Neural progenitor cell (in vitro differentiated cells): ENCODE data around the gene RNF26. TPM values are rescaled to one million over a fixed set of nuclear protein-coding genes. Genes with fewer than 3 reads are reported as not detected.

Source experiments
- DNase-seq: peaks from one replicate; pipeline ENCODE4 v3.0.0-alpha.2; 2016; ENCODE audit warnings: low spot score
- H2AFZ ChIP-seq: fragments of 200-600 bp; sonication (generic); replicated peaks from 2 replicates; pipeline ENCODE4 v1.6.1; 2016; ENCODE audit warnings: antibody characterized with exemption
- H3F3A ChIP-seq: fragments of 200-600 bp; sonication (generic); 2 replicates; pipeline ENCODE4 v1.6.1; 2016; ENCODE audit warnings: antibody characterized with exemption, low read depth
- H3K27ac ChIP-seq: fragments of 200-600 bp; sonication (generic); 2 replicates; pipeline ENCODE4 v1.5.1; 2016; ENCODE audit warnings: mild to moderate bottlenecking
- H3K27me3 ChIP-seq: fragments of 200-600 bp; sonication (generic); 2 replicates; pipeline ENCODE4 v1.6.1; 2016; ENCODE audit warnings: mild to moderate bottlenecking, moderate library complexity
- H3K36me3 ChIP-seq: fragments of 200-600 bp; sonication (generic); 2 replicates; pipeline ENCODE4 v1.5.1; 2016
- H3K4me1 ChIP-seq: fragments of 200-600 bp; sonication (generic); 2 replicates; pipeline ENCODE4 v1.6.1; 2016; ENCODE audit warnings: mixed run types
- H3K4me2 ChIP-seq: fragments of 200-600 bp; sonication (generic); 2 replicates; pipeline ENCODE4 v1.6.1; 2016
- H3K4me3 ChIP-seq: fragments of 200-600 bp; sonication (generic); 2 replicates; pipeline ENCODE4 v1.5.1; 2016
- H3K79me2 ChIP-seq: fragments of 200-600 bp; sonication (generic); 2 replicates; pipeline ENCODE4 v1.6.1; 2016; ENCODE audit warnings: low read depth
- H3K9ac ChIP-seq: fragments of 200-600 bp; sonication (generic); 2 replicates; pipeline ENCODE4 v1.6.1; 2016
- H3K9me3 ChIP-seq: fragments of 200-600 bp; sonication (generic); 2 replicates; pipeline ENCODE4 v1.5.1; 2016; ENCODE audit warnings: low read depth
- H4K20me1 ChIP-seq: fragments of 200-600 bp; sonication (generic); 2 replicates; pipeline ENCODE4 v1.6.1; 2016; ENCODE audit warnings: low read depth
- H3K27ac Mint-ChIP-seq: 3 replicates; pipeline ENCODE4 v1.8.0; 2021; ENCODE audit warnings: mixed read lengths
- H3K27me3 Mint-ChIP-seq: 2 replicates; pipeline ENCODE4 v1.8.0; 2022; ENCODE audit warnings: low read depth, mild to moderate bottlenecking, inconsistent platforms, moderate library complexity, mixed read lengths; ENCODE audit not compliant: insufficient read depth
- H3K36me3 Mint-ChIP-seq: 3 replicates; pipeline ENCODE4 v1.8.0; 2021; ENCODE audit warnings: mixed read lengths
- H3K4me1 Mint-ChIP-seq: 3 replicates; pipeline ENCODE4 v1.8.0; 2021; ENCODE audit warnings: mixed read lengths
- H3K4me3 Mint-ChIP-seq: 3 replicates; pipeline ENCODE4 v1.8.0; 2021; ENCODE audit warnings: mild to moderate bottlenecking, moderate library complexity, mixed read lengths
- H3K9me3 Mint-ChIP-seq: 3 replicates; pipeline ENCODE4 v1.8.0; 2020; ENCODE audit warnings: mixed read lengths
- CTCF ChIP-seq: fragments of 200-600 bp; sonication (generic); IDR thresholded peaks from 2 replicates; pipeline ENCODE4 v1.5.1; 2017; ENCODE audit warnings: antibody characterized with exemption, mild to moderate bottlenecking
- EZH2 ChIP-seq: fragments of 200-600 bp; sonication (generic); IDR thresholded peaks from 2 replicates; pipeline ENCODE4 v1.6.1; 2017; ENCODE audit warnings: antibody characterized with exemption, mild to moderate bottlenecking, moderate library complexity
- EZH2phosphoT487 ChIP-seq: fragments of 200-600 bp; sonication (generic); IDR thresholded peaks from 2 replicates; pipeline ENCODE4 v1.6.1; 2017; ENCODE audit warnings: antibody characterized with exemption
- total RNA-seq: library from RNA; depleted of rRNA; stranded (reverse); fragments of >200 nt; gene quantifications from 2 replicates; pipeline ENCODE4 v1.2.3, GENCODE V29; 2015; ENCODE audit warnings: low replicate concordance

RNF26 gene
- total RNA-seq, 1 donor from 2014 or later: 17.1 TPM

GRCh38 chr11:119350302-119350701 is 16.0 kb downstream of the RNF26 start:
- Histone ChIP-seq H3K36me3 (no peaks in the 10 kb centered on the region), H3K4me2 (peak overlapping the region; percentile 23), H3K27ac (peak overlapping the region; percentile 3), H3K79me2 (no peaks in the 10 kb centered on the region), H3K4me3 (no peak overlapping the region), H3K9me3 (no peaks in the 10 kb centered on the region), H3K27me3 (no peaks in the 10 kb centered on the region), H4K20me1 (no peaks in the 10 kb centered on the region), H3K4me1 (peaks cover 15% of the 10 kb centered on the region), H3K9ac (no peak overlapping the region), H2AFZ (no peak overlapping the region), H3F3A (peaks cover 12% of the 10 kb centered on the region)
- Mint-ChIP-seq H3K4me1 (peaks cover 55% of the 10 kb centered on the region), H3K36me3 (no peaks in the 10 kb centered on the region), H3K9me3 (peaks cover 3% of the 10 kb centered on the region), H3K27ac (peak overlapping the region; percentile 55), H3K27me3 (peaks cover 15% of the 10 kb centered on the region), H3K4me3 (no peak overlapping the region)
- TF ChIP-seq EZH2 (no peak), CTCF (no peak), EZH2phosphoT487 (no peak)
- no peak for DNase-seq

- Mint-ChIP-seq H3K27me3 (peaks cover 13% of the 10 kb centered on the region), H3K4me1 (peaks cover 64% of the 10 kb centered on the region)
Measured at GRCh38 chr11:119351232-119351631, 16.9 kb downstream of the RNF26 start.

GRCh38 chr11:119352857-119353260 is 18.5 kb downstream of the RNF26 start:
- Histone ChIP-seq H3K4me3 (no peak overlapping the region), H3K4me1 (peaks cover 10% of the 10 kb centered on the region), H3K36me3 (no peaks in the 10 kb centered on the region), H3K9ac (no peak overlapping the region), H3K79me2 (no peaks in the 10 kb centered on the region), H3K4me2 (no peak overlapping the region), H2AFZ (no peak overlapping the region), H3F3A (peaks cover 12% of the 10 kb centered on the region), H3K27me3 (peaks cover 13% of the 10 kb centered on the region), H3K9me3 (no peaks in the 10 kb centered on the region), H3K27ac (no peak overlapping the region), H4K20me1 (no peaks in the 10 kb centered on the region)
- TF ChIP-seq CTCF (no peak), EZH2phosphoT487 (no peak), EZH2 (no peak)
- Mint-ChIP-seq H3K36me3 (peaks cover 4% of the 10 kb centered on the region), H3K27ac (peak overlapping the region; percentile 75), H3K9me3 (peaks cover 3% of the 10 kb centered on the region), H3K4me3 (peak overlapping the region; percentile 24), H3K27me3 (peaks cover 11% of the 10 kb centered on the region), H3K4me1 (peaks cover 62% of the 10 kb centered on the region)
- DNase-seq: no peak

More at GRCh38 chr11:119351232-119351631, 16.9 kb downstream of the RNF26 start:
- peak overlapping the region; percentile 6 for H3K4me3 Mint-ChIP-seq
- peaks cover 12% of the 10 kb centered on the region for H3F3A ChIP-seq
- no peaks in the 10 kb centered on the region for H3K9me3 ChIP-seq
- H3K4me2 ChIP-seq: no peak overlapping the region
- H3K9ac ChIP-seq: no peak overlapping the region
- peaks cover 5% of the 10 kb centered on the region for H3K27me3 ChIP-seq
- H3K36me3 ChIP-seq: no peaks in the 10 kb centered on the region
- TF ChIP-seq CTCF (no peak), EZH2phosphoT487 (no peak), EZH2 (no peak)
- H3K4me3 ChIP-seq: no peak overlapping the region
- no peak overlapping the region for H3K27ac ChIP-seq
- H3K36me3 Mint-ChIP-seq: no peaks in the 10 kb centered on the region
- H3K79me2 ChIP-seq: no peaks in the 10 kb centered on the region
- H3K27ac Mint-ChIP-seq: peak overlapping the region; percentile 48
- peaks cover 3% of the 10 kb centered on the region for H3K9me3 Mint-ChIP-seq
- H2AFZ ChIP-seq: no peak overlapping the region
- peaks cover 20% of the 10 kb centered on the region for H3K4me1 ChIP-seq
- H4K20me1 ChIP-seq: no peaks in the 10 kb centered on the region
- no peak for DNase-seq
